ENCODE data around the gene CYP21A2. TPM values are rescaled to one million over a fixed set of nuclear protein-coding genes. Genes with fewer than 3 reads are reported as not detected.
"Not testable (repeated sequence)": the region's sequence is repeated elsewhere in the genome, so short reads cannot be mapped to it uniquely, and the experiment has no call there.

CYP21A2 gene
- total RNA-seq (2014; rRNA removed; shearing (Covaris generic)) (not detected in 2 replicates), polyA plus RNA-seq (2016; fragmentation: Nextera tagmentation; extraction: Ambion mirVana) (not detected in 2 replicates)

DNA sequence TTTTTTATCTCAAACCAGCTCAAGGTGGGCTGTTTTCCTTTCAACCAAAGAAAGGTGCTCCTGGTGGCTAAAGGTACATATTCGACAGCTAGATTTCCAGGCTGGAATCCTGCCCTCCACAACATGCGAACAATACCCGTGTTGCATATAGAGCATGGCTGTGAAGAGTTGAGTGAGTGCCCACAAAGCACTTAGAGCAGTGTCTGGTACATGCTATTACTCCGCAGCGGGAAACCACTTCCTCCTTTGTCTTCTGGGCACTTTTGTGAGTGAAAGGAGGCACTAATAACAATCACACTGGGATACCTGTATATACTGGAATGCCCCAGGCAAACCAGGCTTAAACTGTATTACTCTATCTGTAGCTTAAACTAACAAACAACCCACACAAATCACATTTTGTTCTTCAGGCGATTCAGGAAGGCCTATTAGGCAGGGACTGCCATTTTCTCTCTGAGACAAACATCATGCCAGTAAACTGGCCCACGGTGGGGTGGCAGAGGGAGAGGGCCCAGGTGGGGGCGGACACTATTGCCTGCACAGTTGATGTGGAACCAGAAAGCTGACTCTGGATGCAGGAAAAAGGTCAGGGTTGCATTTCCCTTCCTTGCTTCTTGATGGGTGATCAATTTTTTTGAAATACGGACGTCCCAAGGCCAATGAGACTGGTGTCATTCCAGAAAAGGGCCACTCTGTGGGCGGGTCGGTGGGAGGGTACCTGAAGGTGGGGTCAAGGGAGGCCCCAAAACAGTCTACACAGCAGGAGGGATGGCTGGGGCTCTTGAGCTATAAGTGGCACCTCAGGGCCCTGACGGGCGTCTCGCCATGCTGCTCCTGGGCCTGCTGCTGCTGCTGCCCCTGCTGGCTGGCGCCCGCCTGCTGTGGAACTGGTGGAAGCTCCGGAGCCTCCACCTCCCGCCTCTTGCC, at the start of gene CYP21A2:
Gene CYP21A2 (plus strand): TSS at position 818 of the 927 bp plus-strand sequence. CDS start 8 bp downstream, at position 826.
- H3K4me3 ChIP-seq; H2AFZ ChIP-seq; H4K20me1 ChIP-seq (ENCODE audit: insufficient read depth); H3K4me2 ChIP-seq (ENCODE audit: unreplicated experiment); H3K9ac ChIP-seq; DNase-seq; H3K9me3 ChIP-seq (ENCODE audit: low read depth); H3K79me2 ChIP-seq (ENCODE audit: insufficient read depth); H3K9me2 ChIP-seq (ENCODE audit: insufficient read depth); in situ Hi-C loops (cut with MboI); H3K4me1 ChIP-seq (ENCODE audit: insufficient read depth); H3K27me3 ChIP-seq (replicated peaks; ENCODE audit: insufficient read depth); H3K36me3 ChIP-seq (ENCODE audit: low read depth); H3K27ac ChIP-seq; H3F3A ChIP-seq (ENCODE audit: insufficient read depth): not testable (repeated sequence)
- WGBS, 2 experiments (ENCODE audit: low coverage in 1 of 2, low lambda C conversion rate in 2 of 2, missing lambda C conversion rate in 2 of 2): 59 to 61% methylated on average over 9 to 11 of the region's 19 CpGs

GRCh38 chr6:31989363-31989762, 48.9 kb upstream of the CYP21A2 start:
- H3K4me1 ChIP-seq (ENCODE audit: insufficient read depth); H3K9me2 ChIP-seq (ENCODE audit: insufficient read depth); DNase-seq; H2AFZ ChIP-seq; H4K20me1 ChIP-seq (ENCODE audit: insufficient read depth); H3F3A ChIP-seq (ENCODE audit: insufficient read depth); H3K79me2 ChIP-seq (ENCODE audit: insufficient read depth); H3K36me3 ChIP-seq (ENCODE audit: low read depth); H3K9me3 ChIP-seq (ENCODE audit: low read depth); in situ Hi-C loops (cut with MboI); H3K27me3 ChIP-seq (replicated peaks; ENCODE audit: insufficient read depth); H3K4me3 ChIP-seq; H3K27ac ChIP-seq; H3K4me2 ChIP-seq (ENCODE audit: unreplicated experiment); H3K9ac ChIP-seq: not testable (repeated sequence)
- WGBS, 2 experiments (ENCODE audit: low coverage in 1 of 2, low lambda C conversion rate in 2 of 2, missing lambda C conversion rate in 2 of 2): no CpG with 5 or more reads among the region's 10 CpGs

- H3K4me2 ChIP-seq (ENCODE audit: unreplicated experiment); in situ Hi-C loops (cut with MboI); H2AFZ ChIP-seq; H3K9me3 ChIP-seq (ENCODE audit: low read depth); H3K9me2 ChIP-seq (ENCODE audit: insufficient read depth); H3K27me3 ChIP-seq (replicated peaks; ENCODE audit: insufficient read depth); H3K27ac ChIP-seq; H3K79me2 ChIP-seq (ENCODE audit: insufficient read depth); H3F3A ChIP-seq (ENCODE audit: insufficient read depth); H3K9ac ChIP-seq; H4K20me1 ChIP-seq (ENCODE audit: insufficient read depth); H3K4me3 ChIP-seq; H3K36me3 ChIP-seq (ENCODE audit: low read depth); DNase-seq; H3K4me1 ChIP-seq (ENCODE audit: insufficient read depth): not testable (repeated sequence)
- WGBS, 2 experiments (ENCODE audit: low coverage in 1 of 2, low lambda C conversion rate in 2 of 2, missing lambda C conversion rate in 2 of 2): 88 to 90% methylated on average over 9 of the region's 14 CpGs
Observed at GRCh38 chr6:31994421-31994820, 43.8 kb upstream of the CYP21A2 start.

- H3K9me3 ChIP-seq (ENCODE audit: low read depth); H3K27ac ChIP-seq; DNase-seq; H4K20me1 ChIP-seq (ENCODE audit: insufficient read depth); H3K4me1 ChIP-seq (ENCODE audit: insufficient read depth); H3K9ac ChIP-seq; H3K36me3 ChIP-seq (ENCODE audit: low read depth); H3F3A ChIP-seq (ENCODE audit: insufficient read depth); H3K79me2 ChIP-seq (ENCODE audit: insufficient read depth); H3K4me2 ChIP-seq (ENCODE audit: unreplicated experiment); H3K9me2 ChIP-seq (ENCODE audit: insufficient read depth); H3K27me3 ChIP-seq (replicated peaks; ENCODE audit: insufficient read depth); H2AFZ ChIP-seq; in situ Hi-C loops (cut with MboI); H3K4me3 ChIP-seq: not testable (repeated sequence)
- WGBS, 2 experiments (ENCODE audit: low coverage in 1 of 2, low lambda C conversion rate in 2 of 2, missing lambda C conversion rate in 2 of 2): 71 to 77% methylated on average over 6 of the region's 6 CpGs
Observed at GRCh38 chr6:31996385-31996784, 41.8 kb upstream of the CYP21A2 start.

DNA sequence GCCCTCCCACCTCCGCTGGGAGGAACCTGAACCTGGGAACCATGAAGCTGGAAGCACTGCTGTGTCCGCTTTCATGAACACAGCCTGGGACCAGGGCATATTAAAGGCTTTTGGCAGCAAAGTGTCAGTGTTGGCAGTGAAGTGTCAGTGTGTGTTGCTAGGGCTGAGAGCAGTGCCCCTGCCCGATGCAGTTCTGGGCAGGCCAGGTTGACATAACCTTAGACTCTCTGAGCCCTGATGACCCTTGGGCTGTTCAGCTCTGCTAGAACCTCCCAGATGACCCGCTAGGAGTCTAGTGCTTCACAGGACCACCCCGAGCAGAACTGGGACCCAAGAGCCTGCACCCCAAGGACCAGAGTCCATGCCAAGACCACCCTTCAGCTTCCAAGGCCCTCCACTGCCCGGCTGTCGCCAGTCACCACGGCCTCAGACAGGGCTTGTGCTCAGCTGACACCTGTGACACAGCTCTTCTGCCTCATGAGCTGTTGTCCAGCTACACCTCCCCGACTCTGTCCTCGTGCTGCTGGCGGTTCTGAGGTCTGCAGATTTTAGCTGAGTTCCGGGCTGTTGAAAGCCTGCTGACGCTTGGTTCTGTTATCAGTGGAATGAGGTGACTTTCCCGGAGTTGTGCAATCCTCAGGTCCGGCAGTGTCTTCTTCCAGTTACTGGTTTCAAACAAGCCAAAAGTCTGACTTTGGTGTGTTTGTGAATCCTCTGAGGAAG, 35.5 kb upstream of the CYP21A2 start:
- H3K4me2 ChIP-seq (ENCODE audit: unreplicated experiment); H3K4me3 ChIP-seq; H3F3A ChIP-seq (ENCODE audit: insufficient read depth); in situ Hi-C loops (cut with MboI); H3K27ac ChIP-seq; H3K4me1 ChIP-seq (ENCODE audit: insufficient read depth); DNase-seq; H3K36me3 ChIP-seq (ENCODE audit: low read depth); H3K27me3 ChIP-seq (replicated peaks; ENCODE audit: insufficient read depth); H2AFZ ChIP-seq; H4K20me1 ChIP-seq (ENCODE audit: insufficient read depth); H3K9me2 ChIP-seq (ENCODE audit: insufficient read depth); H3K79me2 ChIP-seq (ENCODE audit: insufficient read depth); H3K9me3 ChIP-seq (ENCODE audit: low read depth); H3K9ac ChIP-seq: not testable (repeated sequence)
- WGBS, 2 experiments (ENCODE audit: low coverage in 1 of 2, low lambda C conversion rate in 2 of 2, missing lambda C conversion rate in 2 of 2): no CpG with 5 or more reads among the region's 15 CpGs

DNA sequence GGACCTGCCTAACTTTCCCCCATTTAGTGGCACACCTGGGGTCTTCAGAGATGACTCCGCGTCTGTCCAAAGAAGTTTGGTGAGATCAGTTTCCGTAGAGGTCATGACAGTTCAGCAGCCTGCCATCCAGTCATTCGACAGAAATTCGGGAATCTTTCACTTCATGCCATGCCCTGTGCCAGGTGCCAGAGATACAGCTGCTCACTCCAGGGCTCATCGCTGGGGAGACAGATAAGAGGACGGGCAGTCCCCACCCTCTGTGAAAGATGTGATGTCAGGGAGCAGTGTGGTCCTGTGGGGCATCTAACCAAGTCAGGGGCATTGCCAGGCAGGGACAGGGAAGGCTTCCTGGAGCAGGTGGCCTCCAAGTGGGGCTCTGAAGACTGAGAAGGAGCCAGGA, 34.9 kb upstream of the CYP21A2 start:
- H3K4me2 ChIP-seq (ENCODE audit: unreplicated experiment); H3F3A ChIP-seq (ENCODE audit: insufficient read depth); H3K4me3 ChIP-seq; H2AFZ ChIP-seq; H3K27ac ChIP-seq; DNase-seq; H3K9me2 ChIP-seq (ENCODE audit: insufficient read depth); H3K9me3 ChIP-seq (ENCODE audit: low read depth); H3K79me2 ChIP-seq (ENCODE audit: insufficient read depth); H3K36me3 ChIP-seq (ENCODE audit: low read depth); in situ Hi-C loops (cut with MboI); H3K27me3 ChIP-seq (replicated peaks; ENCODE audit: insufficient read depth); H3K9ac ChIP-seq; H4K20me1 ChIP-seq (ENCODE audit: insufficient read depth); H3K4me1 ChIP-seq (ENCODE audit: insufficient read depth): not testable (repeated sequence)
- WGBS, 2 experiments (ENCODE audit: low coverage in 1 of 2, low lambda C conversion rate in 2 of 2, missing lambda C conversion rate in 2 of 2): no CpG with 5 or more reads among the region's 7 CpGs

- H3K79me2 ChIP-seq (ENCODE audit: insufficient read depth); DNase-seq; in situ Hi-C loops (cut with MboI); H2AFZ ChIP-seq; H3K4me1 ChIP-seq (ENCODE audit: insufficient read depth); H3K27ac ChIP-seq; H3K36me3 ChIP-seq (ENCODE audit: low read depth); H3K9ac ChIP-seq; H4K20me1 ChIP-seq (ENCODE audit: insufficient read depth); H3K9me3 ChIP-seq (ENCODE audit: low read depth); H3K27me3 ChIP-seq (replicated peaks; ENCODE audit: insufficient read depth); H3K4me3 ChIP-seq; H3F3A ChIP-seq (ENCODE audit: insufficient read depth); H3K4me2 ChIP-seq (ENCODE audit: unreplicated experiment); H3K9me2 ChIP-seq (ENCODE audit: insufficient read depth): not testable (repeated sequence)
- 57 to 79% methylated on average over 2 to 4 of the region's 4 CpGs for WGBS, 2 experiments (ENCODE audit: low coverage in 1 of 2, low lambda C conversion rate in 2 of 2, missing lambda C conversion rate in 2 of 2)
Observed at GRCh38 chr6:32004393-32004792, 33.8 kb upstream of the CYP21A2 start.

Measured in GM23248 (cell line).